Endothelial cell of umbilical vein (primary cell): ENCODE data around the gene C11orf58. TPM values are rescaled to one million over a fixed set of nuclear protein-coding genes. Genes with fewer than 3 reads are reported as not detected.

Source experiments
- BruUV-seq: library from RNA; stranded (reverse); fragments of 400-500 nt; replicated peaks from 2 replicates; lab custom pipeline; 2021; lab: Mats Ljungman, UMichigan
- CTCF ChIA-PET: fragments of 300-600, 350-600 bp; sonication (Branson Sonifier 250); formaldehyde crosslinking; loops from one replicate; lab custom pipeline; 2021; ENCODE audit warnings: antibody characterized with exemption, inconsistent platforms; lab: Charles Lee
- POLR2A ChIA-PET: fragments of 300-600, 350-600 bp; sonication (Branson Sonifier 250); formaldehyde crosslinking; loops from one replicate; lab custom pipeline; 2021; ENCODE audit warnings: antibody characterized with exemption, inconsistent platforms; lab: Charles Lee
- DNase-seq: peaks from one replicate; pipeline ENCODE4 v3.0.0-alpha.2; 2011; ENCODE audit warnings: low read depth, low spot score
- FAIRE-seq: peaks from 2 replicates; lab custom pipeline; 2011; peaks lifted over from hg19 to GRCh38; lab: Jason Lieb, UNC
- H2AFZ ChIP-seq: 2 replicates; pipeline ENCODE4 v1.6.0; 2012; ENCODE audit warnings: low read depth, low read length, control low read depth, inconsistent platforms
- H3K27ac ChIP-seq: 2 replicates; pipeline ENCODE4 v1.5.1; 2011; ENCODE audit warnings: low read depth, mild to moderate bottlenecking, control low read depth, low read length, moderate library complexity; ENCODE audit not compliant: insufficient read depth
- H3K27me3 ChIP-seq, 2 experiments: 2 replicates each; pipeline versions ENCODE4 v1.6.0 to v1.6.1; 2011; ENCODE audit warnings: low read length in 2 of 2, mixed read lengths in 1 of 2; ENCODE audit not compliant: control insufficient read depth in 2 of 2, insufficient read depth in 2 of 2
- H3K36me3 ChIP-seq, 2 experiments: 2 replicates in 1 of 2; 3 replicates in 1 of 2; pipeline ENCODE4 v1.5.1; 2011; ENCODE audit warnings: low read length in 2 of 2, mild to moderate bottlenecking in 1 of 2, moderate library complexity in 1 of 2; ENCODE audit not compliant: control insufficient read depth in 2 of 2, insufficient read depth in 2 of 2; ENCODE audit errors: extremely low read depth in 1 of 2
- H3K4me1 ChIP-seq: 3 replicates; pipeline ENCODE4 v1.5.1; 2011; ENCODE audit warnings: mild to moderate bottlenecking, low read length; ENCODE audit not compliant: control insufficient read depth, insufficient read depth; ENCODE audit errors: extremely low read depth
- H3K4me2 ChIP-seq: 2 replicates; pipeline ENCODE4 v1.6.1; 2011; ENCODE audit warnings: low read length, control low read depth, mixed read lengths; ENCODE audit not compliant: insufficient read depth
- H3K4me3 ChIP-seq, 3 experiments: fragments of 200-600 bp in 1 of 3; sonication (generic), shearing (Covaris generic) in 1 of 3; replicated peaks in 1 of 3; 2 replicates each; pipeline ENCODE4 v1.5.1; 2011 to 2016; ENCODE audit warnings: control low read depth in 3 of 3, low read length in 3 of 3, mild to moderate bottlenecking in 2 of 3, inconsistent platforms in 1 of 3, low read depth in 1 of 3, moderate library complexity in 1 of 3; ENCODE audit not compliant: insufficient read depth in 1 of 3
- H3K79me2 ChIP-seq: 2 replicates; pipeline ENCODE4 v1.6.0; 2012; ENCODE audit warnings: low read length, inconsistent platforms; ENCODE audit not compliant: control insufficient read depth, insufficient read depth
- H3K9ac ChIP-seq: replicated peaks from 2 replicates; pipeline ENCODE3; 2011; ENCODE audit warnings: low read length, control low read depth; ENCODE audit not compliant: insufficient read depth; ENCODE audit errors: extremely low read depth
- H3K9me1 ChIP-seq: replicated peaks from 3 replicates; pipeline ENCODE4 v1.6.0; 2011; ENCODE audit warnings: mild to moderate bottlenecking, low read length; ENCODE audit not compliant: control insufficient read depth, insufficient read depth; ENCODE audit errors: extremely low read depth
- H3K9me3 ChIP-seq: replicated peaks from 2 replicates; pipeline ENCODE4 v1.5.1; 2012; ENCODE audit warnings: low read length, inconsistent platforms; ENCODE audit not compliant: control insufficient read depth, insufficient read depth
- H4K20me1 ChIP-seq: replicated peaks from 2 replicates; pipeline ENCODE3; 2011; ENCODE audit warnings: mild to moderate bottlenecking, low read length; ENCODE audit not compliant: control insufficient read depth, insufficient read depth; ENCODE audit errors: extremely low read depth
- CTCF ChIP-seq, 2 donors: IDR thresholded peaks; 1 replicate in 1 of 2; 2 replicates in 1 of 2; pipeline ENCODE4 v1.5.1; 2011; ENCODE audit warnings: low read length in 2 of 2, mild to moderate bottlenecking in 2 of 2, moderate library complexity in 2 of 2, control low read depth in 1 of 2, inconsistent platforms in 1 of 2, low read depth in 1 of 2; ENCODE audit not compliant: insufficient read depth in 1 of 2; ENCODE audit errors: extremely low read depth in 1 of 2
- GATA2 ChIP-seq: IDR thresholded peaks from 2 replicates; pipeline ENCODE4 v1.7.0; 2011; ENCODE audit warnings: low read depth, mild to moderate bottlenecking, moderate library complexity, mixed read lengths, low read length; ENCODE audit not compliant: insufficient read length, insufficient read depth
- JUN ChIP-seq: IDR thresholded peaks from 2 replicates; pipeline ENCODE4 v1.6.1; 2011; ENCODE audit warnings: borderline replicate concordance, low read depth; ENCODE audit not compliant: insufficient read length, insufficient read depth
- MAX ChIP-seq: IDR thresholded peaks from 2 replicates; pipeline ENCODE4 v1.6.1; 2011; ENCODE audit not compliant: insufficient read depth, insufficient read length
- MYC ChIP-seq: IDR thresholded peaks from one replicate; pipeline ENCODE4 v1.6.1; 2011; ENCODE audit warnings: mild to moderate bottlenecking, low read depth, low read length
- POLR2A ChIP-seq: IDR thresholded peaks from 2 replicates; pipeline ENCODE4 v1.6.1; 2012; ENCODE audit warnings: low read depth, mild to moderate bottlenecking, control low read depth, low read length
- dilution Hi-C: fragments of 300-500 bp; cut with MboI; formaldehyde crosslinking; loops from one replicate; pipeline ENCODE4 v1.15.0; 2019; ENCODE audit warnings: low sequenced_read_pairs; ENCODE audit not compliant: extremely low pct_ligation_motif_present
- intact Hi-C: fragments of 100-400 bp; cut with micrococcal nuclease; formaldehyde crosslinking; loops from one replicate; pipeline ENCODE4 v1.10.0; 2022
- polyA plus RNA-seq, 4 experiments: library from polyadenylated mRNA; depleted of rRNA in 3 of 4; stranded (reverse) in 3 of 4; unstranded in 1 of 4; fragments of >200 nt; gene quantifications; 2 replicates each; pipeline versions ENCODE4 v1.2.1 to v1.2.3, GENCODE V29; 2011 to 2012; ENCODE audit warnings: missing spikeins in 1 of 4
- total RNA-seq: library from RNA; stranded (reverse); gene quantifications from 2 replicates; pipeline ENCODE4 v1.2.3, GENCODE V29; 2021

C11orf58 gene
- total and polyA plus RNA-seq, 2 donors (not counting 3 experiments of a cell fraction or from before 2014, with no cell fraction given): 88.4 to 150 TPM

- no peak for TF ChIP-seq POLR2A
- TF ChIP-seq MYC: no peak
- no peak for TF ChIP-seq MAX
- TF ChIP-seq CTCF (IDR thresholded peaks at IDR 0.05; ENCODE audit: extremely low read depth in 1 of 2, insufficient read depth in 1 of 2, low read depth in 1 of 2, low read length in 2 of 2): no peak
- TF ChIP-seq JUN: no peak
- no peak for TF ChIP-seq GATA2
- H3K9me3 ChIP-seq: no peaks in the 10 kb centered on the region
- dilution Hi-C loops: no loop called here
These were observed 51.4 kb downstream of the C11orf58 start for GRCh38 chr11:16789560-16790485.

More at GRCh38 chr11:16789560-16790485, 51.4 kb downstream of the C11orf58 start:
- no peaks in the 10 kb centered on the region for H3K36me3 ChIP-seq
- H3K79me2 ChIP-seq: no peaks in the 10 kb centered on the region
- ChIA-PET CTCF (interaction anchor here (0.7 to 5.3 kb wide), 4 partner anchors 20 to 274 kb away, joined by 3 to 64 read pairs (median 15); no protein-coding TSS in a partner anchor), POLR2A (no interaction called here)
- DNase-seq: no peak
- intact Hi-C loops: loop anchor here (2.0 to 10.0 kb wide), 6 partner anchors 51 to 595 kb away; partner anchors contain the start of genes C11orf58, KCNJ11 and NCR3LG1
- H3K4me3 ChIP-seq: no peak overlapping the region
- H3K27me3 ChIP-seq: no peaks in the 10 kb centered on the region
- no peak overlapping the region for H3K4me2 ChIP-seq
- no peak overlapping the region for H3K27ac ChIP-seq
- BruUV-seq: no TSS peak
- no peak overlapping the region for H2AFZ ChIP-seq
- FAIRE-seq: no peak
- no peak overlapping the region for H3K9ac ChIP-seq
- no peaks in the 10 kb centered on the region for H4K20me1 ChIP-seq
- no peaks in the 10 kb centered on the region for H3K9me1 ChIP-seq
- peaks cover 65% of the 10 kb centered on the region for H3K4me1 ChIP-seq
